ENCODE data around the gene APLF.
"Not testable (repeated sequence)": the region's sequence is repeated elsewhere in the genome, so short reads cannot be mapped to it uniquely, and the experiment has no call there.

The APLF gene

GRCh38 chr2:68441179-68441993 lies 26.0 kb upstream of the APLF start:
- peak; percentile 72 for DNase-seq

GRCh38 chr2:68441994-68442322 lies 25.4 kb upstream of the APLF start:
- no peak for DNase-seq

GRCh38 chr2:68446425-68446824 lies 21.0 kb upstream of the APLF start:
- not testable (repeated sequence) for DNase-seq

- no peak for DNase-seq
Measured at GRCh38 chr2:68447118-68447517, 20.3 kb upstream of the APLF start.

GRCh38 chr2:68448671-68449653 lies 18.4 kb upstream of the APLF start:
- no peak for DNase-seq

- DNase-seq: no peak
Measured at GRCh38 chr2:68452158-68452900, 15.1 kb upstream of the APLF start.

- DNase-seq: no peak
Measured at GRCh38 chr2:68453761-68454360, 13.5 kb upstream of the APLF start.

- DNase-seq: no peak
Measured at GRCh38 chr2:68454719-68455118, 12.7 kb upstream of the APLF start.

GRCh38 chr2:68456198-68456597 lies 11.2 kb upstream of the APLF start:
- no peak for DNase-seq

- no peak for DNase-seq
Measured at GRCh38 chr2:68458981-68459380, 8.4 kb upstream of the APLF start.

GRCh38 chr2:68463287-68463877 lies 4.0 kb upstream of the APLF start:
- no peak for DNase-seq

GRCh38 chr2:68464651-68465050 lies 2.7 kb upstream of the APLF start:
- no peak for DNase-seq

- no peak for DNase-seq
Measured at GRCh38 chr2:68465081-68465916, 2.1 kb upstream of the APLF start.

- peak; percentile 39 for DNase-seq
Measured at GRCh38 chr2:68466361-68466777, 1.0 kb upstream of the APLF start.

GRCh38 chr2:68466778-68467076 lies 658 bp upstream of the APLF start:
- DNase-seq: no peak

GRCh38 chr2:68468801-68469200 lies 1.4 kb downstream of the APLF start:
- no peak for DNase-seq

GRCh38 chr2:68469935-68470334 lies 2.5 kb downstream of the APLF start:
- no peak for DNase-seq

GRCh38 chr2:68471385-68471784 lies 4.0 kb downstream of the APLF start:
- no peak for DNase-seq

- no peak for DNase-seq
Measured at GRCh38 chr2:68472796-68473414, 5.5 kb downstream of the APLF start.

- no peak for DNase-seq
Measured at GRCh38 chr2:68475110-68475509, 7.7 kb downstream of the APLF start.

GRCh38 chr2:68475576-68475975 lies 8.2 kb downstream of the APLF start:
- no peak for DNase-seq

Measured in effector CD8-positive, alpha-beta T cell (primary cell).